ENCODE results near the gene RHEB. TPM values are rescaled to one million over a fixed set of nuclear protein-coding genes. Genes with fewer than 3 reads are reported as not detected.

RHEB gene
- total RNA-seq, 1 experiment from 2014 or later = 114 TPM

DNA sequence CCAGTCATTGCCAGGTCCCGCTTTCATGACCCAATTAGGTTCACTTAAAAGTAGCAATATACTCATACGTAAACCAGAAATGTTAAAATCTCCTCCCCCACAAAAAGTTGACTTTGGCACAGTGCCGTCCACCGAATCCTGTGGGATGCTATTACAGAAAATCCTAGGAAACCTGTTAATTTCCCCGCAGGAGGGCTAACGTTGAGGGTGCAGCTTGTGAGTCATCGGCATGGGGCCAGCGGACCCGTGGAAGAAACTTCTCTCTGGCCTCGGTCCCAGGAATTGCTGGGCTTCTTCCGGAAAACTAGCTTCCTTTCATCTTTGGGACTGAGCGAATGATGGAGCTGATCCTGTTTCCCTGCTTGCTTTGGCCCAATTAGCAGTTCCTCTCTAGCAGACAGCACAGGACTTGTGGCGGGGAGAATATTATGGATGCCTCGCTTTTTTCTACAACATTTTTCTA is 93.2 kb downstream of the RHEB start:
- no peak overlapping the region for H3K4ac ChIP-seq (ENCODE audit: low read depth, low read length)
- TF ChIP-seq, protein P1, sequence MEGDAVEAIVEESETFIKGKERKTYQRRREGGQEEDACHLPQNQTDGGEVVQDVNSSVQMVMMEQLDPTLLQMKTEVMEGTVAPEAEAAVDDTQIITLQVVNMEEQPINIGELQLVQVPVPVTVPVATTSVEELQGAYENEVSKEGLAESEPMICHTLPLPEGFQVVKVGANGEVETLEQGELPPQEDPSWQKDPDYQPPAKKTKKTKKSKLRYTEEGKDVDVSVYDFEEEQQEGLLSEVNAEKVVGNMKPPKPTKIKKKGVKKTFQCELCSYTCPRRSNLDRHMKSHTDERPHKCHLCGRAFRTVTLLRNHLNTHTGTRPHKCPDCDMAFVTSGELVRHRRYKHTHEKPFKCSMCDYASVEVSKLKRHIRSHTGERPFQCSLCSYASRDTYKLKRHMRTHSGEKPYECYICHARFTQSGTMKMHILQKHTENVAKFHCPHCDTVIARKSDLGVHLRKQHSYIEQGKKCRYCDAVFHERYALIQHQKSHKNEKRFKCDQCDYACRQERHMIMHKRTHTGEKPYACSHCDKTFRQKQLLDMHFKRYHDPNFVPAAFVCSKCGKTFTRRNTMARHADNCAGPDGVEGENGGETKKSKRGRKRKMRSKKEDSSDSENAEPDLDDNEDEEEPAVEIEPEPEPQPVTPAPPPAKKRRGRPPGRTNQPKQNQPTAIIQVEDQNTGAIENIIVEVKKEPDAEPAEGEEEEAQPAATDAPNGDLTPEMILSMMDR (conservative IDR thresholded peaks at IDR 0.05) = no peak
- no peak overlapping the region for H3K18ac ChIP-seq (ENCODE audit: insufficient read length, low read depth, low read length)
- H3K79me1 ChIP-seq (ENCODE audit: insufficient read depth, low read depth, low read length, poor library complexity, severe bottlenecking) = no peaks in the 10 kb centered on the region
- H4K5ac ChIP-seq (ENCODE audit: insufficient read length, low read depth, low read length) = no peak overlapping the region
- H3K4me2 ChIP-seq (ENCODE audit: insufficient read depth, insufficient read length, low read length) = no peak overlapping the region
- H3K27ac Mint-ChIP-seq = no peak overlapping the region
- H2BK20ac ChIP-seq (ENCODE audit: low read depth, low read length, poor library complexity, severe bottlenecking) = no peak overlapping the region
- H3K4me1 ChIP-seq (ENCODE audit: insufficient read depth, low read length) = peaks cover 3% of the 10 kb centered on the region; the same call in 1 of the 2 replicates
- no CpG with 5 or more reads among the region's 14 CpGs for WGBS (ENCODE audit: extremely low coverage, insufficient read length, low lambda C conversion rate)
- H3T11ph ChIP-seq (ENCODE audit: low read length) = no peak overlapping the region
- H2AFZ ChIP-seq (ENCODE audit: low read length) = no peak overlapping the region
- peaks cover 0 to 8% (median 0%) of the 10 kb centered on the region in 3 experiments; a peak in 2 of 7 replicates for H3K36me3 Mint-ChIP-seq (ENCODE audit: insufficient read depth in 1 of 3, low read depth in 3 of 3)
- H3K27me3 ChIP-seq (ENCODE audit: insufficient read depth, low read length) = no peaks in the 10 kb centered on the region
- peaks cover 33 to 41% of the 10 kb centered on the region in 2 experiments for H3K4me1 Mint-ChIP-seq
- peaks cover 7 to 13% of the 10 kb centered on the region in 2 experiments; a peak in 4 of 5 replicates for H3K9me3 Mint-ChIP-seq
- no peaks in the 10 kb centered on the region for H4K20me1 ChIP-seq (ENCODE audit: control insufficient read depth, insufficient read depth, insufficient read length)
- H4K8ac ChIP-seq (replicated peaks; ENCODE audit: insufficient read length, low read depth, low read length) = no peak overlapping the region
- H2BK15ac ChIP-seq (ENCODE audit: low read depth, low read length) = no peak overlapping the region
- no peak overlapping the region for H4K91ac ChIP-seq (ENCODE audit: insufficient read length, low read depth, low read length)
- no peak overlapping the region for H3K9ac ChIP-seq (ENCODE audit: extremely low read depth, insufficient read length, low read length)
- H3K27ac ChIP-seq (ENCODE audit: insufficient read length, low read depth, low read length) = no peak overlapping the region
- no peak overlapping the region for H2BK5ac ChIP-seq (ENCODE audit: insufficient read length, low read length)
- no peak overlapping the region for H2AK5ac ChIP-seq (ENCODE audit: insufficient read length, low read length)
- H3K23ac ChIP-seq (ENCODE audit: insufficient read length, low read depth, low read length) = no peak overlapping the region
- H3K27me3 Mint-ChIP-seq (ENCODE audit: low read depth) = peaks cover 31% of the 10 kb centered on the region
- no peaks in the 10 kb centered on the region for H3K9me3 ChIP-seq (ENCODE audit: control insufficient read depth, low read depth, low read length)
- no peak overlapping the region for H2BK12ac ChIP-seq (ENCODE audit: insufficient read length, low read depth, low read length)
- no peak overlapping the region for H3K4me3 Mint-ChIP-seq
- H3K56ac ChIP-seq (ENCODE audit: insufficient read length, low read depth, low read length) = no peak overlapping the region
- H3K23me2 ChIP-seq (ENCODE audit: insufficient read length, low read depth, low read length, poor library complexity, severe bottlenecking) = no peaks in the 10 kb centered on the region
- no peaks in the 10 kb centered on the region for H3K79me2 ChIP-seq (ENCODE audit: insufficient read depth, low read length)
- H3K14ac ChIP-seq (ENCODE audit: insufficient read depth, low read length) = no peak overlapping the region
- no peak for DNase-seq
- H2BK120ac ChIP-seq (ENCODE audit: low read depth, low read length, poor library complexity, severe bottlenecking) = no peak overlapping the region

All from H9 (cell line).